Erythroblast (primary cell): ENCODE data around the gene PKN2.

Experiments
- GATA1 ChIP-seq: IDR thresholded peaks from 2 replicates; pipeline ENCODE4 v1.6.1; 2011; ENCODE audit warnings: low read depth, mild to moderate bottlenecking, control low read depth, low read length, moderate library complexity
- POLR2A ChIP-seq: IDR thresholded peaks from 2 replicates; pipeline ENCODE4 v1.6.1; 2011; ENCODE audit warnings: mild to moderate bottlenecking, low read length

GRCh38 chr1:88701275-88701674 is 17.2 kb downstream of the PKN2 start:
- TF ChIP-seq POLR2A (no peak), GATA1 (no peak)
